NCI-H345 treated with DMSO at 0.1 percent for 48 hours (cell line): ENCODE data around the gene KATNAL2.

Experiments used
- DNase-seq: peaks from one replicate; lab custom pipeline; 2025; ENCODE audit not compliant: unreplicated experiment; lab: John Stamatoyannopoulos, UW

Gene KATNAL2

DNA sequence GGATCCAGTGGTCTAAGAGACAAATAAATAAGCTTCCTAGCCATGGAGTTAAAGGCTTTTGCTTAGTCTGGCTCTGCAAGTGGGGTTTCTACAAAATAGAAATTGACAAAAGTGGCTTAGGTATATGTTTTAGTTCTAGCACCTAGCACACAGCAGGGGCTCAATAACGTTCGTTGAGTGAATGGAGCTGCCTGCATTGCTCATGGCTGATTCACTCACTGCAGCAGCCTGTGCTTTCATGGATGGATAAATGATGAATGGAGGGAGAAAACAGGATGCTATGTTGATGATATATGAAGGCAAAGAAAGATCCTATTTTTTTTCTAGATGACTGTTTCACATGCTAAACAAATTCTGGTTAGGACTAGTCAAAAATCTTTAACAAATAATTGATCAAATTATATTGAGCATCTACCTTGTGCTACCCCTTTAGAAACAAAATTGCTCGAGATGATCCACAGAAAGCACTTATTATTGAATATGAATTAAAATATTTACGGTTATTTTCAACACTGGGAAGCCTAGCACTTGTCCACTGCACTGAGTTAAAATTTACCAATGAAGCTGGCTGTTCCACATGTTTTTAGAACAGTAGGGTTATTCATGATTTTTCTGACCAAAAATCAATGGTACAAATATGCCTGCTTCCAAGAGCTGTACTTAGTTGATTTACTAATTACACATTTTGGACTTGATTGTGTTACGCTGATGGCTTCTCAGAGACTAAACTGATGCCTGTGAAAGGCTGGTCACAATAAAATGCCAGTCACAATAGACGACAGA lies 193.3 kb downstream of the KATNAL2 start:
- no peak for DNase-seq

GRCh38 chr18:47113796-47114540 lies 196.6 kb downstream of the KATNAL2 start:
- no peak for DNase-seq

- no peak for DNase-seq
These were observed 197.8 kb downstream of the KATNAL2 start for GRCh38 chr18:47115205-47115604.

GRCh38 chr18:47118981-47119380 lies 201.6 kb downstream of the KATNAL2 start:
- DNase-seq, result no peak

DNA sequence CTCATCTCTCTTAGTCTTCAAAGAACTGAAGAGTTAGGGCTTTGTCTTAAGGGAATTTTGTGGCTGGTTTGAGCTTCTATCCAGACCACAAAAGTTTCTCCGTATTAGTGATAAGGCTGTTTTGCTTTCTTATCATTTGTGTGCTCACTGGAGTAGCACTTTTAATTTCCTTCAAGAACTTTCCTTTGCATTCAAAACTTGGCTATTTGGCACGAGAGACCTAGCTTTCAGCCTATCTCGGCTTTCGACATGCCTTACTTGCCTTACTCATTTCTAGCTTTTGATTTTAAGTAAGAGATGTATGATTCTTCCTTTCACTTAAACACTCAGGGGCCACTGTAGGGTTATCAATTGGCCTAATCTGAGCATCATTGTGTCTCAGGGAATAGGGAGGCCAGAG lies 203.0 kb downstream of the KATNAL2 start:
- DNase-seq, result no peak

DNA sequence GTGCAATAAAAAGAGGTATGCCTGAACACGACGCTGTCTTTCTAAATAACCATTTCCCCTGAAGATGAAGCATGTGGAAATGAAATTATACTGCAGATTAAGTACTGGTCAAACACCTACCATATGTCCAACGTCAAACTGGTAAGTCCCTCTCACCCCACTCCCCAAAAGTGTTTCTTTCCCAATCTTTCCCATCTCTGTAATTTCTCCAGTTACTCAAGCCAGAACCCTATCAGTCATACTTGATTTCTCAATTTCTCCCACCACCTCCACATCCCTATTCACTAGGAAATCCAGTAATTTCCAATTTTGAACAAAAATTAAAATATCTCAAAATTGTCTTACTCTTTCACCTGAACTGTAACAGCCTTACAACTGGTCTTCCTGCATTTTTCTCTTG lies 203.7 kb downstream of the KATNAL2 start:
- no peak for DNase-seq

DNA sequence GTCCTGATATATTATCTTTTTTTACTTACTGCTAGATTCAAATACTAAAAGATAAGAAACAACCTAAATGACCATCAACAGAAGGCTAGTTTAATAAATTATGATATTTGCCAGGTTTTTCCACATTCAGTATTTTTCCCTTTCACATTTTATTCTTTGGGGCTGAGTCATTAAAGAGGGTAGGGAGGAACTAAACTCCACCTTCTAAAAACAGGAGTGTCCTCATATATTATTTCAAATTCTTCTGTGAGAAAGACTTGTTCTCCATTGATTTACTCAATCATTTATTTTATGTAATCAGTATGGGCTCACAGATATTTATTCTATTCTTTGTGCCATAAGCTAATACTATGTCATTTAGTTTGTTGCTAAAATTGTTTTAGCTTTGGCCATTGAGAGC lies 223.9 kb downstream of the KATNAL2 start:
- no peak for DNase-seq

DNA sequence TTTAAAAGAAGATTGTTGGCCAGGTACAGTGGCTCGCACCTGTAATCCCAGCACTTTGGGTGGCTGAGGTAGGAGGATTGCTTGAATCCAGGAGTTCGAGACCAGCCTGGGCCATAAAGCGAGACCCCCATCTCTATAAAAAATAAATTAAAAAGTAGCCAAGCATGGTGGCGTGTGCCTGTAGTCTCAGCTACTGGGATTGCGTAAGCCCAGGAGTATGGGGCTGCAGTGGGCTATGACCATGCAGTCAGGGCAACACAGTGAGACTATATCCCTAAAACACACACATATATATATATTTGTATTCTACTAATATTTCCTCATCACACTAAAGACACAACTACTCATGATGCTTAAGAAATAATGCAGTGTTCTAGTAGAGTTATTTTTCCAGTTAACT lies 225.8 kb downstream of the KATNAL2 start:
- DNase-seq, result no peak

GRCh38 chr18:47143899-47144485 lies 226.6 kb downstream of the KATNAL2 start:
- DNase-seq, result no peak

- DNase-seq, result no peak
These were observed 228.8 kb downstream of the KATNAL2 start for GRCh38 chr18:47146206-47146605.

GRCh38 chr18:47149457-47150028 lies 232.1 kb downstream of the KATNAL2 start:
- no peak for DNase-seq

GRCh38 chr18:47150029-47150823 lies 232.8 kb downstream of the KATNAL2 start, which contains the start of gene HDHD2:
HDHD2 (minus strand) TSS chr18:47150500; CDS start chr18:47136439, 14,061 bp downstream.
- DNase-seq, result peak; percentile 65

- peak; percentile 27 for DNase-seq
These were observed 233.5 kb downstream of the KATNAL2 start for GRCh38 chr18:47150824-47151366.

- no peak for DNase-seq
These were observed 234.0 kb downstream of the KATNAL2 start for GRCh38 chr18:47151439-47151838.
